Vagina (tissue), 2 donors: ENCODE data around the gene SHF. TPM values are rescaled to one million over a fixed set of nuclear protein-coding genes. Genes with fewer than 3 reads are reported as not detected.

Experiments used
- DNase-seq, 2 donors: peaks; one replicate each; pipeline ENCODE4 v3.0.0-alpha.2; 2017; ENCODE audit errors: extremely low spot score in 2 of 2
- H3K27ac ChIP-seq: fragments of 200-600 bp; sonication (generic); one replicate; pipeline ENCODE4 v1.5.1; 2019
- H3K27me3 ChIP-seq: fragments of 200-600 bp; sonication (generic); one replicate; pipeline ENCODE4 v1.5.1; 2019
- H3K36me3 ChIP-seq, 2 donors: fragments of 200-600 bp; sonication (generic); one replicate each; pipeline ENCODE4 v1.5.1; 2017 to 2019
- H3K4me1 ChIP-seq: fragments of 200-600 bp; sonication (generic); one replicate; pipeline ENCODE4 v1.5.1; 2019
- H3K4me3 ChIP-seq, 2 donors: fragments of 200-600 bp; sonication (generic); 1 replicate in 1 of 2; 2 replicates in 1 of 2; pipeline ENCODE4 v1.5.1; 2016 to 2019
- H3K9me3 ChIP-seq: fragments of 200-600 bp; sonication (generic); one replicate; pipeline ENCODE4 v1.5.1; 2019
- POLR2A ChIP-seq, 2 donors: fragments of 450-650 bp; IDR thresholded peaks; one replicate each; pipeline ENCODE4 v1.6.1; 2017; ENCODE audit warnings: antibody characterized with exemption in 2 of 2, mild to moderate bottlenecking in 2 of 2, moderate library complexity in 2 of 2
- POLR2AphosphoS5 ChIP-seq, 2 donors: sonication (generic); formaldehyde crosslinking; IDR thresholded peaks; one replicate each; pipeline ENCODE4 v1.9.0; 2017; ENCODE audit warnings: antibody characterized with exemption in 2 of 2, mild to moderate bottlenecking in 2 of 2, low read depth in 1 of 2; ENCODE audit not compliant: insufficient read depth in 1 of 2
- intact Hi-C: fragments of 100-400 bp; cut with DNase I; formaldehyde crosslinking; loops from one replicate; pipeline ENCODE4 v1.15.1; 2023
- total RNA-seq: library from RNA; depleted of rRNA; stranded (reverse); fragments of >200 nt; gene quantifications from one replicate; pipeline ENCODE4 v1.2.3, GENCODE V29; 2016
- TF ChIP-seq, protein P1 (sequence below), 3 experiments: fragments of 450-650 bp in 2 of 3; fragments of 200-600 bp in 1 of 3; sonication (generic) in 1 of 3; IDR thresholded peaks; one replicate each; pipeline ENCODE4 v1.5.1; 2017 to 2019; ENCODE audit warnings: antibody characterized with exemption in 3 of 3, mild to moderate bottlenecking in 2 of 3, moderate library complexity in 2 of 3

The SHF gene
- total RNA-seq, 1 donor from 2014 or later = 15.0 TPM

DNA sequence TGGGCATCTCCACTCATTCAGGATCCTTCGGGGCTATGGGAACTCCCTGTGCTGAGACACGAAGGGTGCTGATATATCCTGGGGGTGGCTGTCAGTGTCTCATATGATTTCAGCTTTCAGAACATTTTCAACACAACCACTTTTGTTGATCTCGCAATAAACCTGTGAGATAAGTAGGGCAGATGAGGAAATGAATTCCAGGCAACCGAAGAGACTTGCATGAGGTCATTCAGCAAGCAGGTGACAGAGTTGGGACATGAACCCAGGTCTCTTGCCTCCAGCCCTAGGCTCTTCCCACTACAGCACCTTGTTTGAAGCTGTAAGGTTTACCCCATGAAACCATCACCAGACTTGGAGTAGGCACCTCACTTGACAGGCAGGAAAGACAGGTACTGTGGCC lies 41.4 kb downstream of the SHF start:
- Histone ChIP-seq H3K36me3 (peaks cover 0 to 5% of the 10 kb centered on the region in 2 donors), H3K9me3 (no peaks in the 10 kb centered on the region), H3K27me3 (no peaks in the 10 kb centered on the region), H3K27ac (no peak overlapping the region), H3K4me3 (no peak overlapping the region), H3K4me1 (peaks cover 4% of the 10 kb centered on the region)
- no peak for DNase-seq
- intact Hi-C loops = no loop called here
- TF ChIP-seq POLR2A (IDR thresholded peaks at IDR 0.05) (no peak), POLR2AphosphoS5 (IDR thresholded peaks at IDR 0.05; ENCODE audit: insufficient read depth in 1 of 2, low read depth in 1 of 2) (no peak)
- TF ChIP-seq, protein P1, sequence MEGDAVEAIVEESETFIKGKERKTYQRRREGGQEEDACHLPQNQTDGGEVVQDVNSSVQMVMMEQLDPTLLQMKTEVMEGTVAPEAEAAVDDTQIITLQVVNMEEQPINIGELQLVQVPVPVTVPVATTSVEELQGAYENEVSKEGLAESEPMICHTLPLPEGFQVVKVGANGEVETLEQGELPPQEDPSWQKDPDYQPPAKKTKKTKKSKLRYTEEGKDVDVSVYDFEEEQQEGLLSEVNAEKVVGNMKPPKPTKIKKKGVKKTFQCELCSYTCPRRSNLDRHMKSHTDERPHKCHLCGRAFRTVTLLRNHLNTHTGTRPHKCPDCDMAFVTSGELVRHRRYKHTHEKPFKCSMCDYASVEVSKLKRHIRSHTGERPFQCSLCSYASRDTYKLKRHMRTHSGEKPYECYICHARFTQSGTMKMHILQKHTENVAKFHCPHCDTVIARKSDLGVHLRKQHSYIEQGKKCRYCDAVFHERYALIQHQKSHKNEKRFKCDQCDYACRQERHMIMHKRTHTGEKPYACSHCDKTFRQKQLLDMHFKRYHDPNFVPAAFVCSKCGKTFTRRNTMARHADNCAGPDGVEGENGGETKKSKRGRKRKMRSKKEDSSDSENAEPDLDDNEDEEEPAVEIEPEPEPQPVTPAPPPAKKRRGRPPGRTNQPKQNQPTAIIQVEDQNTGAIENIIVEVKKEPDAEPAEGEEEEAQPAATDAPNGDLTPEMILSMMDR (IDR thresholded peaks at IDR 0.05) = no peak

DNA sequence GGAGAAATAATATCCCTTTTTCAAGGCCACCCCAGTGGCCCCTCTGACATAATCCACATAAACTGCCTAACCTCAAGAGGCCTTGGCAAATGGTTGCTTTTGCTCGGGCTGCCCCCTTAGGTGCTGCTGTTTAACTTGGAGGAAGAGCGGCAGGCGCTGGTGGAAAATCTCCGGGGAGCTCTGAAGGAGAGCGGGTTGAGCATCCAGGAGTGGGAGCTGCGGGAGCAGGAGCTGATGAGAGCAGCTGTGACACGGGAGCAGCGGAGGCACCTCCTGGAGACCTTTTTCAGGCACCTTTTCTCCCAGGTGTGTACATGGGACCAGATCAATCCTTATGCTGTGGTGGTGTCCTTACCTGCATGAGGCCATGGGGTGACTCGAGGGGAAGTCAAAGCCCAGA lies 43.0 kb downstream of the SHF start:
- Histone ChIP-seq H3K4me3 (no peak overlapping the region), H3K9me3 (no peaks in the 10 kb centered on the region), H3K27me3 (no peaks in the 10 kb centered on the region), H3K4me1 (peaks cover 4% of the 10 kb centered on the region), H3K27ac (no peak overlapping the region), H3K36me3 (no peaks in the 10 kb centered on the region)
- no peak for DNase-seq
- intact Hi-C loops = no loop called here
- TF ChIP-seq POLR2AphosphoS5 (IDR thresholded peaks at IDR 0.05; ENCODE audit: insufficient read depth in 1 of 2, low read depth in 1 of 2) = no peak
- no peak for TF ChIP-seq POLR2A (IDR thresholded peaks at IDR 0.05)
- TF ChIP-seq, protein P1 (IDR thresholded peaks at IDR 0.05) = no peak

DNA sequence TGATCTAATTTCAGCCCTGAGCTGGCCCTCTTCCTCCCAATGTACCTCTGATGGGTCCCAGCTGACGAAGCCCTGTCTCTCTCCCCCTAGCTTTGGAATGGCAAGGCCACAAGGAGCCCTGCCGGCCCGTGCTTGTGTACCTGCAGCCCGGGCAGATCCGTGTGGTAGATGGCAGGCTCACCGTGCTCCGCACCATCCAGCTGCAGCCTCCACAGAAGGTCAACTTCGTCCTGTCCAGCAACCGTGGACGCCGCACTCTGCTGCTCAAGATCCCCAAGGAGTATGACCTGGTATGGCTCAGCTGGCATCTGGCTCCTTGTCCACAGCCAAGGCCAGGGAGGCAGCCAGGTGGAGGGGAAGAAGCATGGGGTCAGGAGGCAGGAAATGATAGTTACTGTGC lies 43.8 kb downstream of the SHF start:
- no peak for DNase-seq
- TF ChIP-seq POLR2A (IDR thresholded peaks at IDR 0.05) (no peak), POLR2AphosphoS5 (IDR thresholded peaks at IDR 0.05; ENCODE audit: insufficient read depth in 1 of 2, low read depth in 1 of 2) (no peak)
- TF ChIP-seq, protein P1 (IDR thresholded peaks at IDR 0.05) = no peak
- intact Hi-C loops = no loop called here
- no peaks in the 10 kb centered on the region for H3K36me3 ChIP-seq
- no peaks in the 10 kb centered on the region for H3K9me3 ChIP-seq
- peaks cover 4% of the 10 kb centered on the region for H3K4me1 ChIP-seq
- no peak overlapping the region for H3K27ac ChIP-seq
- no peaks in the 10 kb centered on the region for H3K27me3 ChIP-seq
- H3K4me3 ChIP-seq = no peak overlapping the region

DNA sequence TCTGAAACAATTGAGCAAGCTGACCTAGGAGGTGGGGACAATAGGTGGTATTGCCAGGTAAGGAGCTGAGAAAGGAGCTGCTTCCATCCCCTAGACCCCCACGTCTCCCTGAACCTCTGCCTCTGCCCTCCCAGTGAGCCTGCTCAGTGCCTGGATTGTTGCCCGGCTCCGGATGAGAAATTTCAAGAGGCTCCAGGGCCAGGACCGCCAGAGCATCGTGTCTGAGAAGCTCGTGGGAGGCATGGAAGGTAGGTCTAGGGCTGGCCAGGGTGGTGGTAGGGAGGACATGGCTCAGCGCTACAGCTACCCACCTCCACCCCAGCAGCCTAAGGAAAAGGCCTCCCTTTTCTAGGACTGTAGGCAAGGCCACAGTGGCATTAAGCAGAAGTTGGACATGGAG lies 44.7 kb downstream of the SHF start:
- Histone ChIP-seq H3K9me3 (no peaks in the 10 kb centered on the region), H3K27me3 (no peaks in the 10 kb centered on the region), H3K4me1 (peaks cover 4% of the 10 kb centered on the region), H3K36me3 (no peaks in the 10 kb centered on the region), H3K4me3 (no peak overlapping the region), H3K27ac (no peak overlapping the region)
- no peak for DNase-seq
- intact Hi-C loops = no loop called here
- TF ChIP-seq, protein P1 (IDR thresholded peaks at IDR 0.05) = no peak
- TF ChIP-seq POLR2A (IDR thresholded peaks at IDR 0.05) (no peak), POLR2AphosphoS5 (IDR thresholded peaks at IDR 0.05; ENCODE audit: insufficient read depth in 1 of 2, low read depth in 1 of 2) (no peak)

DNA sequence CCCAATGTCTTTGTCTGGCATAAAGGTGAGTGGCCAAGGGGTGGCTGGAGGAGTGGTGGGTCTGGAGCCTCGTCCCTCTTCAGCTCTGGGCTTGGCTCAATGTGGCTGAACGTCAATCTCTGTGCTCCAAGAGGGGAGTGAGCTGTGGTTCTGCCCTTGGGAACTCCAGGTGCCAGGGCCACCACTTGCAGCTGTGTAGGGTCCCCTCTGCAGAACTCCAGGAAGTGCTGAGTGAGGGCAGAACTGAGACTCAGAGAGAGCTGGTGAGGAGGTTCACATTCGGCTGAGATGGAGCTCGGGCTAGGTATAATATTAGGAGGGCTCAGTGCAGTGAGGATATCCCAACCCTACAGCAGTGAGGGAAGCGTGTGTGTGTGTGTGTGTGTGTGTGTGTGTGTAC lies 46.4 kb downstream of the SHF start:
- DNase-seq = no peak
- Histone ChIP-seq H3K27me3 (no peaks in the 10 kb centered on the region), H3K4me1 (peaks cover 4% of the 10 kb centered on the region), H3K9me3 (no peaks in the 10 kb centered on the region), H3K36me3 (no peaks in the 10 kb centered on the region), H3K4me3 (no peak overlapping the region), H3K27ac (no peak overlapping the region)
- no peak for TF ChIP-seq POLR2AphosphoS5 (IDR thresholded peaks at IDR 0.05; ENCODE audit: insufficient read depth in 1 of 2, low read depth in 1 of 2)
- no peak for TF ChIP-seq POLR2A (IDR thresholded peaks at IDR 0.05)
- TF ChIP-seq, protein P1 (IDR thresholded peaks at IDR 0.05) = no peak
- intact Hi-C loops = no loop called here
